GM23338 (cell line): ENCODE data around the gene U2AF1L4.

Source experiments
- CREB1 ChIP-seq: fragments of 250-450 bp; sonication (Bioruptor Pico); IDR thresholded peaks from 2 replicates; pipeline ENCODE4 v1.5.0; 2020; ENCODE audit warnings: low read depth, mild to moderate bottlenecking, moderate library complexity
- CTCF ChIP-seq, 2 experiments: fragments of 200-600 bp in 1 of 2; sonication (generic) in 1 of 2; conservative IDR thresholded peaks; 2 replicates each; pipeline versions ENCODE4 v1.5.1 to v1.6.1; 2016 to 2017; ENCODE audit warnings: antibody characterized with exemption in 2 of 2, low read depth in 2 of 2, mild to moderate bottlenecking in 2 of 2, moderate library complexity in 1 of 2
- EZH2 ChIP-seq: fragments of 200-600 bp; sonication (generic); IDR thresholded peaks from one replicate; pipeline ENCODE4 v1.8.0; 2017; ENCODE audit warnings: antibody characterized with exemption, mild to moderate bottlenecking, low read depth; ENCODE audit not compliant: unreplicated experiment
- EZH2phosphoT487 ChIP-seq: fragments of 200-600 bp; sonication (generic); IDR thresholded peaks from one replicate; pipeline ENCODE4 v1.8.1; 2018; ENCODE audit warnings: antibody characterized with exemption; ENCODE audit not compliant: unreplicated experiment
- JUNB ChIP-seq: IDR thresholded peaks from one replicate; pipeline ENCODE4 v1.6.1; 2016; ENCODE audit warnings: antibody characterized with exemption; ENCODE audit not compliant: unreplicated experiment
- POLR2AphosphoS5 ChIP-seq: IDR thresholded peaks from 2 replicates; pipeline ENCODE4 v1.6.1; 2016; ENCODE audit warnings: antibody characterized with exemption, low read depth
- REST ChIP-seq: IDR thresholded peaks from one replicate; pipeline ENCODE4 v1.6.1; 2018; ENCODE audit warnings: antibody characterized with exemption; ENCODE audit not compliant: unreplicated experiment
- ZNF114 ChIP-seq: fragments of 250-450 bp; sonication (Bioruptor Pico); IDR thresholded peaks from 2 replicates; pipeline ENCODE4 v1.5.0; 2020; ENCODE audit warnings: mild to moderate bottlenecking, moderate library complexity

GRCh38 chr19:35764432-35765315 lies 19.5 kb upstream of the U2AF1L4 start:
- no peak for TF ChIP-seq CTCF (conservative IDR thresholded peaks at IDR 0.05; ENCODE audit: low read depth in 2 of 2)
- TF ChIP-seq POLR2AphosphoS5 = no peak
- TF ChIP-seq JUNB = no peak
- TF ChIP-seq CREB1 = no peak
- no peak for TF ChIP-seq EZH2phosphoT487
- no peak for TF ChIP-seq ZNF114 (CRISPR knock-in tag)
- no peak for TF ChIP-seq EZH2
- no peak for TF ChIP-seq REST
